Astrocyte of the cerebellum (primary cell): ENCODE data around the gene STAT1.

ENCODE experiments used
- DNase-seq: peaks from one replicate; pipeline ENCODE4 v3.0.0-alpha.2; 2011; ENCODE audit warnings: low read depth
- H3K4me3 ChIP-seq: 2 replicates; pipeline ENCODE4 v1.5.1; 2011; ENCODE audit warnings: mild to moderate bottlenecking, low read depth, low read length, moderate library complexity
- CTCF ChIP-seq: IDR thresholded peaks from 2 replicates; pipeline ENCODE4 v1.5.1; 2012; ENCODE audit warnings: low read length, low read depth, moderate library complexity, mild to moderate bottlenecking; ENCODE audit errors: missing control alignments
- in situ Hi-C: cut with HindIII; loops from 2 replicates; pipeline ENCODE4 v1.10.0; 2017; ENCODE audit warnings: low sequenced_read_pairs

STAT1 gene

GRCh38 chr2:191018048-191018447, 4.1 kb upstream of the STAT1 start:
- in situ Hi-C loops = no loop called here
- no peak for DNase-seq
- no peak for TF ChIP-seq CTCF
- H3K4me3 ChIP-seq = no peak overlapping the region

GRCh38 chr2:191015831-191016230, 1.9 kb upstream of the STAT1 start:
- no peak overlapping the region for H3K4me3 ChIP-seq
- in situ Hi-C loops = no loop called here
- DNase-seq = no peak
- no peak for TF ChIP-seq CTCF

GRCh38 chr2:191015239-191015638, 1.3 kb upstream of the STAT1 start:
- no peak for TF ChIP-seq CTCF
- H3K4me3 ChIP-seq = no peak overlapping the region
- in situ Hi-C loops = no loop called here
- DNase-seq = no peak

GRCh38 chr2:191014653-191015020, 666 bp upstream of the STAT1 start:
- in situ Hi-C loops = no loop called here
- H3K4me3 ChIP-seq = peak overlapping the region; percentile 78
- TF ChIP-seq CTCF = no peak
- DNase-seq = no peak

- peak overlapping the region; percentile 78 for H3K4me3 ChIP-seq
- TF ChIP-seq CTCF = no peak
- in situ Hi-C loops = no loop called here
- DNase-seq = no peak
These were observed 364 bp downstream of the STAT1 start for GRCh38 chr2:191013682-191013931.

- no peak for TF ChIP-seq CTCF
- no peak for DNase-seq
- in situ Hi-C loops = no loop called here
- peak overlapping the region; percentile 78 for H3K4me3 ChIP-seq
These were observed 908 bp downstream of the STAT1 start for GRCh38 chr2:191012845-191013681.

GRCh38 chr2:191012346-191012745, 1.6 kb downstream of the STAT1 start:
- in situ Hi-C loops = no loop called here

More at GRCh38 chr2:191012346-191012745, 1.6 kb downstream of the STAT1 start:
- H3K4me3 ChIP-seq = peak overlapping the region; percentile 78
- DNase-seq = no peak
- TF ChIP-seq CTCF = no peak
